ENCODE measurements around the gene UEVLD.

UEVLD gene

DNA sequence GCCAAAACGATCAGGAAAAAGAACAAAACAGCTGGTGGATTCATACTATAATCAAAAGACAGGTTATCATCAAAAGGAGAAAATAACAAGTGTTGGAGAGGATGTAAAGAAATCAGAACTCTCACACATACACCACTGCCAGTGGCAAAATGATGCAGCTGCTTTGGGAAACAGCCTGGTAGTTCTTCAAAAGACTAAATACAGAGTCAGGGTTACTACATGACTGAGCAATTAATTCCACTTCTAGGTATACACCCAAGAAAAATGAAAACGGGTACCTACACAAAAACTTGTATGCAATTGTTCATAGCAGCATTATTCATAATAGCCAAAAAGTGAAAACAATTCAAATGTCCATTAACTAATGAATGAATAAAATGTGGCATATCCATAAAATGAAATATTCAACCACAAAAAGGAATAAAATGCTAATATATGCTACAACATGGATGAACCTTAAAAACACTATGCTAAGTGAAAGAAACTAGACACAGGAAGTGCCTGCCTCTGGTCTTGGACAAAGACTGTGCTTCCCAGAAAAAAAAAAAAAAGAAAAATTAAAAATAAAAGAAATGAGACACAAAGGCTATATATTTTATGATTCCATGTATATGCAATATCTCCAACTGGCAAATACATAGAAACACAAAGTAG lies 8.3 kb downstream of the UEVLD start:
- DNase-seq = no peak

DNA sequence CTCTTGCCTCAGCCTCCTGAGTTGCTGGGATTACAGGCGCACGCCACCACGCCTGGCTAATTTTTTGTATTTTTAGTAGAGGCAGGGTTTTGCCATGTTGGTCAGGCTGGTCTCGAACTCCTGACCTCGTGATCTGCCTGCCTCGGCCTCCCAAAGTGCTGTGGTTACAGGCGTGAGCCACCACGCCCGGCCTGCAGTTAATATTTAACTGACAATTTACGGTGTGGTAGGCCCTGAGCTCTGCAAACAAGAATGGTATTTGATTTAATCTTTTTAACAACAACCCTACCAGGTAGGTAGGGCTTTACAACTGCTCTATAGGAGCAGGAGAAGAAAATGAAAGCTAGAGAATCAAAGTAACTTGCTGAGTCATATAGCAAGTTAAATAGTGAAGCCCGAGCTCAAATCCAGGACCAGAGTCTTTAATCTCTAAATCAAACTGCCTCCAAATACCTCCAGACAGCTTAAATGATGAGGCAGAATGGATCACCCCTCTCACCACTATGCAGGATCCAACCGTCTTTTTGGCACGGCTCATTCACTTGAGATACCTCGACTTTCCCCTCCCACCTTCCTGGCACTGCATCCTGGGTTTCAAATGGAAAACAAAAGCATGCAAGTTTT lies 9.4 kb downstream of the UEVLD start:
- no peak for DNase-seq

DNA sequence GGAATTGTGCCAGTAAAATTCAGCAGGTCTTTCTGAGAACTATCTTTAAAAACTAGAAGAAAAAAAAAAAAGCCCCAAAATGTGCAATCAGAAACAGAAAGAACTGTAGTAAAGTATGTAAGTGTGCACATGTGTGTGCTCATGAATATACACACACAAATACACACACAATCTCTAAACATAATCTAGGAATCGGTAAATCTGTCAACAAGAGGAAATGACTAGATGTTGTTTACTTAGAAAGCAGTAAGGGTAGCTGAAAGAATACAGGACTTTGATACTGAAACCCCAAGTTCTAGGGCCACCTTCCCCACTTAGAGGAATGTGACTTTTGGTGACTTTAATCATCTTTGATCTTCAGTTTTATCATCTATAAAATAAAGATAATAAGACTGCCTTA lies 13.2 kb downstream of the UEVLD start:
- DNase-seq = no peak

- DNase-seq = no peak
These were observed 21.5 kb downstream of the UEVLD start for GRCh38 chr11:18567081-18567480.

DNA sequence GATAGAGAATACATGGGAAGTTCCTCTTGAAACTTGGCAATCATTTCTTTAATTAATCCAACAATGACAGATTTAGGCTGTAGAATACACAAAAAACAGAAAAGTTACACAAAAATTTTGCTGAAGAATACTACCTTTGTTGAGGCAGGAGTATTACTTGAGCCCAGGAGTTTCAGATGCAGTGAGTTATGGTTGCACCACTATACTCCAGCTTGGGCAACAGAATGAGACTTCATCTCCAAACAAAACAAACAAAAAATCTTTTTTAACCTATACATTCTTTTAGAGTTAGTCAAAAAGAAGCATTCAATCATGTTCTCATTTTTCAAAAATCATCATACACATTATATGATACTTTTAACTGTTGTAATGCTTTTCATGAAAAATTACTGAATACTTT lies 22.1 kb downstream of the UEVLD start:
- DNase-seq = no peak

DNA sequence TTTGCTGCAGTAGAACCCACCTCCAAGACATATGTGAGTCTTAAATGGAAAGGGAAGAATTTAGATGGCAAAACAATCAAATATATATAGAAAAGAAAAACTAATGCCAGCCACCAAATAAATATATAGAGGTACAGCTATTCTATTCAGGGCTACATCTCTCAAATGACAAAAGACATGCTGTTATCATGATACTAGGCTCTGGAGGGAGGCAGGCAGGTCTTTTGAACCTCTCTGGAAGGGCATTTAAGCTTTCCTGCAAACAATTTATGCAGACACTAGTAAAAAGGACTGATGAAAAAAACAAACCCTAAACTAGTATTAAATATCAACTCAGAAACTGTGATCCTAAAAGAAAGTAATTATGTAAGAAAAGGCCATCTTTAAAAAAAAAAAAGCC lies 24.4 kb downstream of the UEVLD start:
- DNase-seq = no peak

- no peak for DNase-seq
These were observed 25.3 kb downstream of the UEVLD start for GRCh38 chr11:18563090-18563730.

- no peak for DNase-seq
These were observed 40.5 kb downstream of the UEVLD start for GRCh38 chr11:18548001-18548400.

GRCh38 chr11:18540207-18541009 lies 48.1 kb downstream of the UEVLD start:
- DNase-seq = peak; percentile 23

DNA sequence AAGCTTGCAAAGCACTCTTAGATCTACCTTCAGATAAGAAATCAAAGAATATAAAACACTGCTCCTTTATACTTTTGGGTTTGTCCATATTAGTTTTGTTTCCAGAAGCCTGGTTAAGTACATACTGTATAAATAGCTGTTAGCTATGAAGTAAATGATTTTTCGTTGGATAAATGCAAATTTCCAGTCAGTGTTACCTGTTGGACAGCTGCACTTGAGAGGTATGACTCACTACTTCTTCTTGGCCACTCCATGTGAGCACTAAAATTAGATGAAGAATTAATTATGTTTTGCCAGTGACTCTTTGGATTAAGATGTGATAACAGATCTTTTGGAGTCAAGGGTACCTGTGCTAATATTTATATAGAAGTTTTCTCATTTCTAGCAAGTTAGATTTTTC lies 52.3 kb downstream of the UEVLD start:
- no peak for DNase-seq

DNA sequence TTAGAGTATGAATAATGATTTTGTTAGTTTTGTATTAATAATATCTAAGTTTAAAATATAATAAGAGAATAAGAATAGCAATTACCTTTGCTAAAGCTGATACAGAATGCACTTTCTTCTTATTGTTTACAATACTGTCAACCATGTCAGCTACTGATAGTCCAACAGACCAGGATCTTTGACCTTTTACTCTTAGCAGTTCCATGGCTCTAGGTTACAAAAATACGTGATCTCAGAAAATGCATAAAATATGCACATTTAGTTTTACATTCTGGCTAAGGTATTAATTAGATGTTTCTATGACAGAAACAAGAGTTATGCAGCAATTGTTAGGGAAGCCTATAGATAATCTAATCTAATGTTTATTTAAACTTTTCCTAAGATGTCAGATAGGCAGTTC lies 54.3 kb downstream of the UEVLD start:
- no peak for DNase-seq

DNA sequence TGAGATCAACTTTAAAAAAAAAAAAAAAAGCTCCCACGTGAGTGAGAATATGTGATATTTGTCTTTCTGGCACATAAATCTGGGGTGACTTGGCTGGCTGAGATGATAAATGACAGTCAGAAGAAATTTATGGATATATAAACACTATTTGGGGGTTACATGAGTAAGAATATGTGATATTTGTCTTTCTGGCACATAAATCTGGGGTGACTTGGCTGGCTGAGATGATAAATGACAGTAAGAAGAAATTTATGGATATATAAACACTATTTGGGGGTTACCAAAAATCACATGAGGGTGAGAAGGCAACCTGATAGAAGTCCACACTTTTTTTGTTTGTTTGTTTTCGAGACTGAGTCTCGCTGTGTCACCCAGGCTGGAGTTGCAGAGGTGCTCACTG lies 55.2 kb downstream of the UEVLD start:
- no peak for DNase-seq

GRCh38 chr11:18527512-18527911 lies 61.0 kb downstream of the UEVLD start:
- DNase-seq = no peak

GRCh38 chr11:18526521-18527296 lies 61.8 kb downstream of the UEVLD start, which contains the start of gene TSG101:
Gene TSG101, minus strand, starts transcription at chr11:18526942. Its CDS starts 126 bp downstream, at chr11:18526816.
- peak; percentile 63 for DNase-seq

DNA sequence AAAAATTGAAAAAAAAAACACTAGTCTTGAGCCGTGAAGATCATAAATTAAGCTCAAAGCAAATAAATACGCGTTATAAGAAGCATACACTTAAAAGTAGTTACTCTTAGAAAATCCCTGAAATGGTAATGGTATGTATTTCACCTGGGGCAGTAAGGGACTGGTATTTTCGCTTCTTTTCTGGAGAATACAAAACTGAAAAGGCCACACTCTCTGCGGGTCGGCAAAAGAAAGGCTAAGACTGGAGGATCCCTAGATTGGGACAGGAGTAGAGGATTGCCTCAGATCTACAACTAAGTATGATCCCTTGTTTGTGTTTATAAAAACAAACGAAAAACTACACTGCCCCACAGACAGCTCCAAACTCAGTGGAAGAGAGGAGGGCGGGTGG lies 62.4 kb downstream of the UEVLD start:
- DNase-seq = no peak

GRCh38 chr11:18524248-18524647 lies 64.3 kb downstream of the UEVLD start:
- no peak for DNase-seq

DNA sequence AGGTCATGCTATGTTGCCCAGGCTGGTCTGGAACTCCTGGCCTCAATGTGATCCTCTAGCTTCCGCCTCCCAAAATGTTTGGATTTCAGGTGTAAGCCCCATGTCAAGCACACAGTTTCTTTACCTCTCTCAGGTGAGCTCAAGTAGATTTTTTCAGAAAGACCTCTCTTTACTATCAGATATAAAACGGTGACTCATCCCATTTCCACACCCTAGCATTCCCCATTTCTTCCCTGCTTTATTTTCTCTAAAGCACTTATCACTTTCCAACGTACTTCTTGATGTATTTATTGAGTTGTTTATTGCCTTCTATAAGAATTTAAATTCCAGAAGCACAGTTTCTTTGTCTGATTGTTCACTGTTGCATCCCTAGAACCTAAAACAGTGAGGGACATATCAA lies 65.5 kb downstream of the UEVLD start:
- DNase-seq = no peak

DNA sequence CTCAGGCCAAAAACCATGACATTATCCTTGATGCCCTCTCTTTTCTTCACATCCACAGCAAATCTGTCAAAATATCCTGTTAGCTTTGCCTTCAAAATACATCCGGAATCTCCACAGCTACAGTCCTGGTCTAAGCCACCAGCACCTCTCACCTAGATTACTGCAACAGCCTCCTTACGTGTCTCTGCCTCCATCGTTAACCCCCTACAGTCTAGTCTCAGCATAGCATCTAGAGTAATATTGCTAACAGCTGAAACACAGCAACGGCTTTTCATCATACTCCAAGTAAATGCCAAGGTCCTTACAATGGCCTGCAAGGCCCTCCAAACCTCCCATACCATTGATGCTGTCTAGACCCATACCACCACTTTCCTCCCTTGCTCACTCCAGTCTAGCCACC lies 66.1 kb downstream of the UEVLD start:
- no peak for DNase-seq

GRCh38 chr11:18521122-18521521 lies 67.4 kb downstream of the UEVLD start:
- DNase-seq = no peak

- no peak for DNase-seq
These were observed 86.2 kb downstream of the UEVLD start for GRCh38 chr11:18502352-18502751.

GRCh38 chr11:18501629-18502028 lies 86.9 kb downstream of the UEVLD start:
- DNase-seq = no peak

DNA sequence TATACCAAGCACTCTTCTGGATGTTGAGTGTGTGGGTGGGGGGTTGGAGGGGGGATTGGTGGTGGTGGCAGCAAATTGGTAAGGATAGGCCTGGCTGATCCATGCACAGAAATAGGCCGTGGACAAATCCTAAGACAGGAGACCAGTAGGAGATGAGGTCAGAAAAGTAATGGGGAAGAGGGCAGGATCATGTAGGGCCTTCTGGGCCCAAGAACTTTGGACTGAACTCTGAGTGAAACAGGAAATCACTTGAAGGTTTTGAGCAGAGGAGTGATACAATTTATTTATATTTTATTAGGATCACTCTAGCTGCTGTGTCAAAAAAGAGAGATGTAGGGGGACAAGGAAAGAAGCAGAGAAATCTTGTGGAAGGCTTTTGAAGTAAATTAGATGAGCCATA lies 90.5 kb downstream of the UEVLD start:
- no peak for DNase-seq

- DNase-seq = no peak
These were observed 92.8 kb downstream of the UEVLD start for GRCh38 chr11:18495703-18496102.
